GM21390 (cell line): Measurements from ENCODE around the gene SIRT3.

Experiments used
- ATAC-seq: cut with Tn5 transposase; IDR thresholded peaks from one replicate; pipeline ENCODE4 v1.9.1; 2021; ENCODE audit not compliant: unreplicated experiment

Gene SIRT3

GRCh38 chr11:217704-218103 lies 18.4 kb downstream of the SIRT3 start:
- ATAC-seq, result no peak

DNA sequence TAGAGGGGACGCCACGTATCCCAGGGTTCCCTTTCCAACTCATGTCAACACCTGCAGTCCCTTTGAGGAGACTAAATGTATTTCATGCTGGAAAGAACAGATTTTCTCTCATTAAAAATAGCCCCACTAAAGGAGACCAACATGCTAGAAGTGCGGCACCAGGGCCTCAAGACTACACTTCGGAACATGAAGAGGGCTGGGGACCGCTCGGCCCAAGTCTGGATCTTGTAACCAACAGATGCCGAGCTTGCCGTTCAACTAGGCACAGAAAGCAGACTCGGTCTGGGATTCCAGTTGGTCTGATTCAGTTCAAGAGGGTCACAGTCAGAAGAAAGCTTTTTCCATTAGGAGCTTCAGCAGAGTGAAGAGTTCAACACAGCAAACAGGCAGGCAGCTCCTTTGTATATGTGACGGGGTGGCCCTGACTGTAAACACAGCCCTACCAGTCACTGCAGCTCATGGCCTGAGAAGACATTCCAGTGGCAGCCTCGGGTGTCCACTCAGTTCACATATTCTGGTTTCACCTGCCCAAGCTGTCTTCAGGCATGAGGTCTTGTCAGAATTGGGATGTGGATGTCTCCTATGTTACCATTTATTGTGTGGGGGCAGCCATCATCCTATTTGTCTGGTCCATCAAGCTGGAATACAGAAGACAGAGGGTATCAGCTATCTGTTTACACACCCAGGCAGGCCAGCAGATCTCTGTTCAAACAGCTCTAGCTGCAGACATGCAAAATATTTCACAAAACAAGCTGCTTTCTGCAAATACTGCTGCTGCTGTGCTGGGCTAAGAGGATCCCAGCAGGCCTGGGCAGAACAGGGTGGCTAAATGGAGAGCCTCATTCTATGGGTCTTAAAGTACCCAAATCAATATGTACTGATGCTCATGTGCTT lies 19.8 kb downstream of the SIRT3 start:
- ATAC-seq, result no peak

- ATAC-seq, result no peak
Observed at GRCh38 chr11:215581-216037, 20.5 kb downstream of the SIRT3 start.

GRCh38 chr11:214083-214482 lies 22.1 kb downstream of the SIRT3 start:
- no peak for ATAC-seq

DNA sequence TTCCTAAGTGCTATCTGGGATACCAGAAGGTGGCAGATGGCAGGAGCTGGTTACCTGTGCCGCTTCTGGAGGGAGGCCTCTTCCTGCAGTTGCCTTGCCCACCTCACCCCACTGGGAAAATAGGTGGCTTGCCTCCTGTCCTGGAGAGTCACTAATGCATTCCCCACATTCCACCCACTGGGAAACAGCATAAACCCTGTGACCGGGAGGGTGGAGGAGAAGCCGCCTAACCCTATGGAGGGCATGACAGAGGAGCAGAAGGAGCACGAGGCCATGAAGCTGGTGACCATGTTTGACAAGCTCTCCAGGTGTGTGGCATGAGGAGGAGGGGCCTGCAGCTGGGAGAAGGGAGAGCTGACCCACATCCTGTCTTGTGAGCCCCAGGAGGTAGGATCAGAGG lies 23.0 kb downstream of the SIRT3 start:
- ATAC-seq, result no peak

DNA sequence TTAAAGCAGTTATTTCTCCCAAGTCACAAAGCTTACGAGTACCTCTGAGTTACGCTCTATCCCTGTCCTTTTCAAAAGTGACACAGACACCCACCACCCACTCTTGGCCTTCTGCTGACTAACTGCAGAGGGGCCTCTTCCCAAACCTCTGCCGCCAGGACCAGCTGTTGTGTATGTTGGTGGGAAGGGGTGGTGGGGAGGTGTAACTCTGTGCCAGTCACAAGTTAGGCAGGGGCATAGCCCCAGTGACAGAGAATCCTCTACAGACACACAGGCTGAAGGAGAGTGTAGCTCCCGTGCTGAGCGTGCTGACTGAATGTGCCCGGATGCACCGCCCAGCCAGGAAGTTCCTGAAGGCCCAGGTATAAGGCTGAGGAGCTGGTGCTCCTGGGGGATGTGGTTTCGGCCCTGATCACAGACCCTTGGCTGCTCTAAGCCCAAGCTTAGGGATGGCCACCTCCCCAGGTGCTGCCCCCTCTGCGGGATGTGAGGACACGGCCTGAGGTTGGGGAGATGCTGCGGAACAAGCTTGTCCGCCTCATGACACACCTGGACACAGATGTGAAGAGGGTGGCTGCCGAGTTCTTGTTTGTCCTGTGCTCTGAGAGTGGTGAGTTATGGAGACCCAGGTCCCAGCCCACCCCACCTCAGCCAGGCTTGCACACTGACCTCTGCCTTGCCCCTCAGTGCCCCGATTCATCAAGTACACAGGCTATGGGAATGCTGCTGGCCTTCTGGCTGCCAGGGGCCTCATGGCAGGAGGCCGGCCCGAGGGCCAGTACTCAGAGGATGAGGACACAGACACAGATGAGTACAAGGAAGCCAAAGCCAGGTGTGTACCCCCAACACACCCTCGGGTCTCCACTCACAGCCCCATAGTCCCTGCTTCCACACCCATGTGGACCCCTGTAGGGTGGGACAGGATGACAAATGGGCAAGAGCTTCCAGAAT lies 23.7 kb downstream of the SIRT3 start:
- ATAC-seq, result no peak

GRCh38 chr11:211741-212140 lies 24.4 kb downstream of the SIRT3 start:
- no peak for ATAC-seq

- no peak for ATAC-seq
Observed at GRCh38 chr11:211295-211694, 24.8 kb downstream of the SIRT3 start.

- ATAC-seq, result no peak
Observed at GRCh38 chr11:210803-211180, 25.4 kb downstream of the SIRT3 start.

DNA sequence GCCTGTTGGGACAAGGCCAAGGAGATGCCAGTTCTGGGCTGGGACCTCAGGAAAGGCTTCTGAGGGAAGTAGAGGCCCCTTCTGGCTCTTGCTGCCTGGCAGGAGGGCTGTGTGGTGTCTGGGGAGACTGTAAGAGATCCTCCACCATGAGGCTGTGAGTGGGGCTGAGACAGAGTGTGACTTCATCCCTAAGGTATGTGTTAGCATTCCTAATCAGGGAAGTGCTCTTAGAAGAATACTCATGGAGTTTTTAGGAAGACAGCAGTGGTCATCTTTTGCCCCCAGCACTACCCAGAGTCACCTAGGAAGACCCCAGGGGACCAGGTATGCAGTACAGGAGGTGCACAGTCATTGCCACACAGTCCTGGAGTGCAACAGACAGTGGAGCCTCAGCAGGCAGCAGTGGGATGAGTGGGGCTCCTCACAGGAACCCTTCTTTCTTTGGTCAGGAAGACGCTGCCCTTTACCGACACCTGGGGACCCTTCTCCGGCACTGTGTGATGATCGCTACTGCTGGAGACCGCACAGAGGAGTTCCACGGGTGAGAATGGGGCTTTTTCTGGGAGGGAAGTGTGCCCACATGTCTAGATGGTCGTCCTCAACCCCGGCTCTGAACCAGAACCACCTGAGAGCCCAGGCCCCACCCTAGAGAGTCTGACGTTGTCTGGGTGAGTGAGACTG lies 25.9 kb downstream of the SIRT3 start:
- ATAC-seq, result no peak

DNA sequence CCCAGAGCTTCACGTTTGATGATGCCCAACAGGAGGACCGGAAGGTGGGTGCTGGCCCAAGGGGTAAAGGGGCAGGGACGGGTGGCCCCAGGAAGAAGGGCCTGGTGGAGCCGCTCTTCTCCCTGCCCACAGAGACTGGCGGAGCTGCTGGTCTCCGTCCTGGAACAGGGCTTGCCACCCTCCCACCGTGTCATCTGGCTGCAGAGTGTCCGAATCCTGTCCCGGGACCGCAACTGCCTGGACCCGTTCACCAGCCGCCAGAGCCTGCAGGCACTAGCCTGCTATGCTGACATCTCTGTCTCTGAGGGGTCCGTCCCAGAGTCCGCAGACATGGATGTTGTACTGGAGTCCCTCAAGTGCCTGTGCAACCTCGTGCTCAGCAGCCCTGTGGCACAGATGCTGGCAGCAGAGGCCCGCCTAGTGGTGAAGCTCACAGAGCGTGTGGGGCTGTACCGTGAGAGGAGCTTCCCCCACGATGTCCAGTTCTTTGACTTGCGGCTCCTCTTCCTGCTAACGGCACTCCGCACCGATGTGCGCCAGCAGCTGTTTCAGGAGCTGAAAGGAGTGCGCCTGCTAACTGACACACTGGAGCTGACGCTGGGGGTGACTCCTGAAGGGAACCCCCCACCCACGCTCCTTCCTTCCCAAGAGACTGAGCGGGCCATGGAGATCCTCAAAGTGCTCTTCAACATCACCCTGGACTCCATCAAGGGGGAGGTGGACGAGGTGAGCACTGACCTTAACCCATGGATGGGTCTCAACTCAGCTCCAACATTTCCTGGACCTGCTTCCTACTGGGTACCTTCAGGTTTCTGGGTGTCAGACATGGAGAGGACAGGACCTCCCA lies 26.6 kb downstream of the SIRT3 start:
- ATAC-seq, result no peak

DNA sequence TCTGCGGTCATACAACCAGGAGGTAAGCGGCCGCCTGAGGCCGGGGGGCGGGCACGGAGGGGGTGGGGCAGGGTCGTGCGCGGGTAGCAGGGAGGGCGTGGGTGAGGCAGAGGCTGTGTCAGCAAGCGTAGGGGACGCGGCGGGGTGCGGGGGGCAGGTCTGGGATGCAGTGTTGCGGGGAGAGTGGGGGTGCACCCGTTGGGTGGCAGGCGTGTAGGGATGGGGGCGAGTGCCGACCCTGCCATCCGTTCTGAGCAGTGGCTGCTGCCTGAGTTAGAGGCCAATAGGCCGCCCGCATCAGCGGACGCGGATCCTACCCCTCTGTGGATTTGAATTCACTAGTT lies 27.3 kb downstream of the SIRT3 start:
- no peak for ATAC-seq

DNA sequence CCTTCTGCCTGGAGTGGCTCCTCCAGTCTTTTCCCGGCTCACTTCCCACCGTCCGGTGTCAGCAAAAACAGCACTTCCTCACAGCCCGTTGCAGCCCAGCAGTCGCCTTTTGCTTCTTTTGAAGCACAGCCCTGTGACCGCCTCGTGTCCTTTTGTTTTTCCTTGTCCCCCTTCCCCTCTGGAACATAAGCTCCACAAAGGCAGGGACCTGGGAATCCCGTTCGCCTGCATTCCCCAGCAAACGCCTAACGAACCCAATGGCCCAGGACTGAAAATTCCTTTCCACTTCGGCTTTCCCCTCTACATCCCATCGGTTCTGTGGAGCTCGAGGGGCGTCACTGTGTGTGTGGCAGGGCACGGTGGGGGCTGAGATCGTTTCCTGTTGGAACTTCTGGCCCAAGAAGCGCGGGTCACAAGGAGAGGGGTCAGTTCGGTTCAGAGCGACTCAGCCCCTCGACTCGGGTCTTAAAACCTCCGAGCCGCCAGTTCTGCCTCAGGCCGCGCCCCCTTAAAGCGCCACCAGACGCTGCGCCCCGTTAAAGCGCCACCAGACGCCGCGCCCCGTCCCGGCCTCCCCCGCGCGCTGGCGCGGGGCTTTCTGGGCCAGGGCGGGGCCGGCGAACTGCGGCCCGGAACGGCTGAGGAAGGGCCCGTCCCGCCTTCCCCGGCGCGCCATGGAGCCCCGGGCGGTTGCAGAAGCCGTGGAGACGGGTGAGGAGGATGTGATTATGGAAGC lies 27.8 kb downstream of the SIRT3 start:
- no peak for ATAC-seq

GRCh38 chr11:207863-208180 lies 28.3 kb downstream of the SIRT3 start:
- ATAC-seq, result no peak

DNA sequence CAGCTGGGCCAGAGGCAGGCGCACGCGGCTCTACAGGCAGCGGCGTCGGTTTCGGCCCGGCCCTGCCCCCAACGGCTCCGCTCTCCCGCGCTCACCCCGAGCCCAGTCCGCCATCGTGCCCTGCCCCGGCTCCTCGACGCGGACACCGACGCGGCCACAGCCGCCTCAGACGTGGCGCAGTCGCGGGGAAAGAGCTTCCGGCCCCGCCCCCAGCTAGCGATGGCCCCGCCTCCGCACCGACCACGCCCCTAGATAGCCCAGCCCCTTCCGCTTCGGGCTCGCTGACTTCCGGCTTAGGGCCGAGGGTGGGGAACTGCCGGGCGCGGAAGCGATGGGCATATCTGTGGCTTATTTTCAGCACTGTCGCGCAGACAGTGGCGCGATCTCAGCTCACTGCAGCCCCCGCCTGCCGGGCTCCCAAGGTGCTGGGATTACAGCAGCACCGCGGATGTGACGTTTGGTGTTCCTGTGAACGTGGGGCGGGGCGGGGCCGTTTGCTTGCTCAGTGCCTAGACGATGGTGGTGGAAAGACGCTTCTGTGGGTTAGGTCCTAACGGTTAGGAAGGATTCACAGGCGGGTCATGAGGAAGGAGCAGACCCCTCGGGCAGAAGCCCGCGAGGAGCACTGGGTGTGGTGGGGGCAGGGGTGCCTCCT lies 28.8 kb downstream of the SIRT3 start, which contains the start of the genes BET1L and RIC8A:
Gene BET1L, minus strand, starts transcription at position 192 of the 655 bp plus-strand sequence. Its CDS starts 78 bp downstream, at position 114.
Gene RIC8A, plus strand, starts transcription at position 501 of the 655 bp plus-strand sequence. CDS start 1,147 bp downstream, outside the sequence.
- ATAC-seq, result peak; percentile 72

- peak; percentile 2 for ATAC-seq
Observed at GRCh38 chr11:206526-207207, 29.5 kb downstream of the SIRT3 start.

GRCh38 chr11:206002-206384 lies 30.1 kb downstream of the SIRT3 start:
- no peak for ATAC-seq

GRCh38 chr11:205221-206001 lies 30.7 kb downstream of the SIRT3 start:
- ATAC-seq, result no peak
